Suprapubic skin (tissue), 4 donors: ENCODE data around the gene SP140L. TPM values are rescaled to one million over a fixed set of nuclear protein-coding genes. Genes with fewer than 3 reads are reported as not detected.
"Not testable (repeated sequence)": the region's sequence is repeated elsewhere in the genome, so short reads cannot be mapped to it uniquely, and the experiment has no call there.

Experiments
- DNase-seq, 2 donors: peaks; one replicate each; pipeline ENCODE4 v3.0.0-alpha.2; 2019; ENCODE audit warnings: low spot score in 2 of 2
- H3K27ac ChIP-seq: fragments of 200-600 bp; sonication (generic); one replicate; pipeline ENCODE4 v1.5.1; 2019
- H3K27me3 ChIP-seq: fragments of 200-600 bp; sonication (generic); one replicate; pipeline ENCODE4 v1.5.1; 2019
- H3K36me3 ChIP-seq: fragments of 200-600 bp; sonication (generic); one replicate; pipeline ENCODE4 v1.5.1; 2019
- H3K4me1 ChIP-seq: fragments of 200-600 bp; sonication (generic); one replicate; pipeline ENCODE4 v1.5.1; 2019
- H3K4me3 ChIP-seq: fragments of 200-600 bp; sonication (generic); one replicate; pipeline ENCODE4 v1.5.1; 2019; ENCODE audit warnings: mild to moderate bottlenecking
- H3K9me3 ChIP-seq: fragments of 200-600 bp; sonication (generic); one replicate; pipeline ENCODE4 v1.5.1; 2019
- EP300 ChIP-seq: sonication (generic); formaldehyde crosslinking; IDR thresholded peaks from one replicate; pipeline ENCODE4 v1.6.1; 2017; ENCODE audit warnings: antibody characterized with exemption
- POLR2A ChIP-seq, 2 donors: fragments of 450-650 bp; IDR thresholded peaks; one replicate each; pipeline ENCODE4 v1.6.1; 2017; ENCODE audit warnings: antibody characterized with exemption in 2 of 2, mild to moderate bottlenecking in 2 of 2, moderate library complexity in 2 of 2
- POLR2AphosphoS5 ChIP-seq, 3 donors: sonication (generic); formaldehyde crosslinking; IDR thresholded peaks; one replicate each; pipeline ENCODE4 v1.6.1; 2017; ENCODE audit warnings: antibody characterized with exemption in 3 of 3
- WGBS: methylation state at CpG from one replicate; pipeline ENCODE4 v1.1.5; 2018; 5-methylcytosine and 5-hydroxymethylcytosine counted together
- total RNA-seq, 4 donors: library from RNA; depleted of rRNA; stranded (reverse); fragments of >200 nt; gene quantifications; one replicate each; pipeline ENCODE4 v1.1.0, GENCODE V29; 2016
- TF ChIP-seq, protein P1 (sequence below), 2 donors: fragments of 200-600 bp in 1 of 2; fragments of 450-650 bp in 1 of 2; sonication (generic) in 1 of 2; IDR thresholded peaks; one replicate each; pipeline ENCODE4 v1.5.1; 2016 to 2019; ENCODE audit warnings: antibody characterized with exemption in 2 of 2, mild to moderate bottlenecking in 1 of 2, moderate library complexity in 1 of 2

Gene SP140L
- total RNA-seq, 4 donors from 2014 or later, result 0.98 to 6.3 (median 2.5) TPM

DNA sequence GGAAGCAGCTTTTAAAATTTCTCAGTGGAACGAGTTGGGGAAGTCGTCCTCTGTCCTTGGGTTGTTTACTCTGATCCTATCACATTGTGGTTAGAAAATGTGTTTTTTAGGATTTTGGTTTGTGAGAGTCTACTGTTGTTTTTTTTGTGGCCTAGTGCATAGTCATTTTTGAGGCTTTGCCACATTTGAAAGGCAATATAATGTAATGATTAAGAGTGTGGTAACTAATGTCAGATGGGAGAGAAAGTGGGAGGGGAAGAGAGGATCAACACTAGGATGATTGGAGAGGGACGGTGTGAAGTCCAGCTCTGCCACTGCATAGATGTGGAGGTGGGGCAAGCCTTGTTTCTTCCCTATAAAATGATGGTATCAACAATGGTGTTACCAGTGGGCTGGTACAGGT is 8.5 kb downstream of the SP140L start:
- Histone ChIP-seq H3K4me3 (no peak overlapping the region), H3K27me3 (no peaks in the 10 kb centered on the region), H3K36me3 (no peaks in the 10 kb centered on the region), H3K4me1 (no peaks in the 10 kb centered on the region), H3K9me3 (no peaks in the 10 kb centered on the region), H3K27ac (no peak overlapping the region)
- 56% methylated on average over 3 of the region's 3 CpGs for WGBS
- no peak for DNase-seq
- no peak for TF ChIP-seq POLR2AphosphoS5 (IDR thresholded peaks at IDR 0.05)
- no peak for TF ChIP-seq POLR2A (IDR thresholded peaks at IDR 0.05)

DNA sequence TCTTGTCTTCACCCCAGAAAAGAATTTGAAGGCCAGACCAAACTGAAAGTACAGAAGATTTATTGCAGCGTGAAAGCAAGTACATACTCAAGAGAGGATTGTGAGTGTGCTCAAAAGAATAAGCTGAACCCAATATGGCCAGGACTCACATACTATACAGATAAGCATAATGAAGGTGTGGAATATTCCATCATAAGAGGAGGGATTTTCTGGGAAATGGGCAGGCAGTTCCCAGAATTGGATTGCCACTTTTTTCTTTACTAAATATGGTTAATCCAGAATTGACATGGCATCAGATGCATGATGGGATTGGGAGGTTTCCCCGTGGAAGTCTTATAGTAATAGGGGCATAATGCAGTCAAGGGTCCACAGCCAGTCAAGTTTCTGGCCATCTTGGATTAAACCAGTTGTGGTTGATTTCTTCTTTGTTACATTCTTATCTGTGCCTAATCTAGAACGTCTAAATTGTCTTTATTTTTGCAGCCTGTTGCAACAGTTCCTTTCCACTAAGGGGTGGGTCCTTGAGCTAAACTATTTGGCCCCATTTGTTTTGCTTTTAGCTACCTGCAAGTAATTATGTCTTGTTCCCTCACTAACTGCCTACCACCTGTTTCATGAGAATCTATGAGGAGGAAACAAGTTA is 9.0 kb downstream of the SP140L start:
- TF ChIP-seq EP300 (no peak), POLR2A (IDR thresholded peaks at IDR 0.05) (no peak), POLR2AphosphoS5 (IDR thresholded peaks at IDR 0.05) (no peak)
- TF ChIP-seq, protein P1, sequence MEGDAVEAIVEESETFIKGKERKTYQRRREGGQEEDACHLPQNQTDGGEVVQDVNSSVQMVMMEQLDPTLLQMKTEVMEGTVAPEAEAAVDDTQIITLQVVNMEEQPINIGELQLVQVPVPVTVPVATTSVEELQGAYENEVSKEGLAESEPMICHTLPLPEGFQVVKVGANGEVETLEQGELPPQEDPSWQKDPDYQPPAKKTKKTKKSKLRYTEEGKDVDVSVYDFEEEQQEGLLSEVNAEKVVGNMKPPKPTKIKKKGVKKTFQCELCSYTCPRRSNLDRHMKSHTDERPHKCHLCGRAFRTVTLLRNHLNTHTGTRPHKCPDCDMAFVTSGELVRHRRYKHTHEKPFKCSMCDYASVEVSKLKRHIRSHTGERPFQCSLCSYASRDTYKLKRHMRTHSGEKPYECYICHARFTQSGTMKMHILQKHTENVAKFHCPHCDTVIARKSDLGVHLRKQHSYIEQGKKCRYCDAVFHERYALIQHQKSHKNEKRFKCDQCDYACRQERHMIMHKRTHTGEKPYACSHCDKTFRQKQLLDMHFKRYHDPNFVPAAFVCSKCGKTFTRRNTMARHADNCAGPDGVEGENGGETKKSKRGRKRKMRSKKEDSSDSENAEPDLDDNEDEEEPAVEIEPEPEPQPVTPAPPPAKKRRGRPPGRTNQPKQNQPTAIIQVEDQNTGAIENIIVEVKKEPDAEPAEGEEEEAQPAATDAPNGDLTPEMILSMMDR (IDR thresholded peaks at IDR 0.05), result no peak
- Histone ChIP-seq H3K36me3 (no peaks in the 10 kb centered on the region), H3K4me1 (no peaks in the 10 kb centered on the region), H3K9me3 (no peaks in the 10 kb centered on the region), H3K4me3 (no peak overlapping the region), H3K27ac (no peak overlapping the region), H3K27me3 (no peaks in the 10 kb centered on the region)
- no peak for DNase-seq
- 73% methylated on average over 3 of the region's 3 CpGs for WGBS

DNA sequence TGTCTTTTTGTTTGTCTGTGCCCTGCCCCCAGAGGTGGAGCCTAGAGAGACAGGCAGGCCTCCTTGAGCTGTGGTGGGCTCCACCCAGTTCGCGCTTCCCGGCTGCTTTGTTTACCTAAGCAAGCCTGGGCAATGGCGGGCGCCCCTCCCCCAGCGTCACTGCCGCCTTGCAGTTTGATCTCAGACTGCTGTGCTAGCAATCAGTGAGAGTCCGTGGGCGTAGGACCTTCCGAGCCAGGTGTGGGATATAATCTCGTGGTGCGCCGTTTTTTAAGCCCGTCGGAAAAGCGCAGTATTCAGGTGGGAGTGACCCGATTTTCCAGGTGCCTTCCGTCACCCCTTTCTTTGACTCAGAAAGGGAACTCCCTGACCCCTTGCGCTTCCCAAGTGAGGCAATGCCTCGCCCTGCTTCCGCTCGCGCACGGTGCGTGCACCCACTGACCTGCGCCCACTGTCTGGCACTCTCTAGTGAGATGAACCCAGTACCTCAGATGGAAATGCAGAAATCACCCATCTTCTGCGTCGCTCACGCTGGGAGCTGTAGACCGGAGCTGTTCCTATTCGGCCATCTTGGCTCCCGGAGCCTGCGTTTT is 15.0 kb downstream of the SP140L start:
- WGBS, result 92% methylated on average over 26 of the region's 33 CpGs
- not testable (repeated sequence) for H3K27me3 ChIP-seq

DNA sequence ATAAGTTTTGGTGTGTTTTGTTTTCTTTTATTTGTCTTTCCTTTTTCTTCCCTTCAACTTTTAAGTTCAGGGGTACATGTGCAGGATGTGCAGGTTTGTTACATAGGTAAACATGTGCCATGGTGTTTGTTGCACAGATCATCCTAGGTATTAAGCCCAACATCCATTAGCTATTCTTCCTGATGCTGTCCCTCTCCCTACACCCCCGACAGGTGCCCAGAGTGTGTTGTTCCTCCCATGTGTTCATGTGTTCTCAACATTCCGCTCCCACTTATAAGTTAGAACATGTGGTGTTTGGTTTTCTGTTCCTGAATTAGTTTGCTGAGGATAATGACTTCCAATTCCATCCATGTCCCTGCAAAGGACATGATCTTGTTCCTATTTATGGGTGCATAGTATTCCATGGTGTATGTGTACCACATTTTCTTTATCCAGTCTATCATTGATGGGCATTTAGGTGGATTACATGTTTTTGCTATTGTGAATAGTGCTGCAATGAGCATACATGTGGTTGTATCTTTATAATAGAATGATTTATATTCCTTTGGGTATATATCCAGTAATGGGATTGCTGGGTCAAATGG is 16.1 kb downstream of the SP140L start:
- WGBS, result 94% methylated on average over 2 of the region's 2 CpGs
- H3K9me3 ChIP-seq, H3K36me3 ChIP-seq, DNase-seq, H3K4me3 ChIP-seq, H3K27me3 ChIP-seq, H3K27ac ChIP-seq, H3K4me1 ChIP-seq: not testable (repeated sequence)

More for the DNA sequence above, 15.0 kb downstream of the SP140L start:
- DNase-seq, H3K36me3 ChIP-seq, H3K9me3 ChIP-seq, H3K4me3 ChIP-seq, H3K27ac ChIP-seq, H3K4me1 ChIP-seq: not testable (repeated sequence)

DNA sequence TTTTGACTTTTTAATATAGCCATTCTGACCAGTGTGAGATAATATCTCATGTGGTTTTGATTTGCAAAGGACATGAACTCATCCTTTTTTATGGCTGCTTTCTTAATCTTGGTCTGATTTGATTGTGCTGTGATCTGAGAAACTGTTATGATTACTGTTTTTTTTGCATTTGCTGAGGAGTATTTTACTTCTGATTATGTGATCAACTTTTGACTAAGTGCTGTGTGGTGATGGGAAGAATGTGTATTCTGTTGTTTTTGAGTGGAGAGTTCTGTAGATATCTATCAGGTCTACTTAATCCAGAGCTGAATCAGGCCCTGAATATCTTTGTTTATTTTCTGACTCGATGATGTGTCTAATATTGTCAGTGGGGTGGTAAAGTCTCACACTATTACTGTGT is 16.8 kb downstream of the SP140L start:
- no peak overlapping the region for H3K4me3 ChIP-seq
- H3K4me1 ChIP-seq, result no peaks in the 10 kb centered on the region
- no peak for TF ChIP-seq POLR2AphosphoS5 (IDR thresholded peaks at IDR 0.05)
- TF ChIP-seq POLR2A (IDR thresholded peaks at IDR 0.05), result no peak
- TF ChIP-seq, protein P1 (IDR thresholded peaks at IDR 0.05), result no peak
- no peak for TF ChIP-seq EP300
- no peaks in the 10 kb centered on the region for H3K36me3 ChIP-seq
- 71% methylated on average over 1 of the region's 1 CpG for WGBS
- H3K9me3 ChIP-seq, result peaks cover 5% of the 10 kb centered on the region
- no peaks in the 10 kb centered on the region for H3K27me3 ChIP-seq
- no peak for DNase-seq
- no peak overlapping the region for H3K27ac ChIP-seq

DNA sequence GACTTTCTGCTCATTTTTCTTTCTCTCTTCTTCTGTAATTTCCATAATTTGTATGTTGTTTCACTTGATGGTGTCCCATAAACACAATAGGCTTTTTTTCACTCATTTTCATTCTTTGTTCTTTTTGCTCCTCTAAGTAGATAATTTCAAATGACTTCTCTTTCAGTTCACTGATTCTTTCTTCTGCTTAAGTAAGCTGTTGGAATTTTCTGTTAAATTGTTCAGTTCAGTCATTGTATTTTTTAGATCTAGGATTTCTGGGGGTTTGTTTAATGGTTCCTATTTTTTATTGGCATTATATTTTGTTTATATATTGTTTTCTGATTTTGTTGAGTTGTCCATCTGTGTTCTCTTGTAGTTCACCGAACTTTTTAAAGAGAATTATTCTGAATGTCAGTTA is 19.5 kb downstream of the SP140L start:
- no peak for DNase-seq
- no peaks in the 10 kb centered on the region for H3K27me3 ChIP-seq
- H3K36me3 ChIP-seq, result no peaks in the 10 kb centered on the region
- no peak overlapping the region for H3K4me3 ChIP-seq
- 100% methylated on average over 1 of the region's 1 CpG for WGBS
- H3K4me1 ChIP-seq, result no peaks in the 10 kb centered on the region
- H3K9me3 ChIP-seq, result peaks cover 5% of the 10 kb centered on the region
- H3K27ac ChIP-seq, result no peak overlapping the region
- TF ChIP-seq POLR2AphosphoS5 (IDR thresholded peaks at IDR 0.05) (no peak), POLR2A (IDR thresholded peaks at IDR 0.05) (no peak), EP300 (no peak)
- TF ChIP-seq, protein P1 (IDR thresholded peaks at IDR 0.05), result no peak
